PFSK-1 (cell line): ENCODE data around the gene ACAD11.

Source experiments
- POLR2AphosphoS5 ChIP-seq: IDR thresholded peaks from 2 replicates; pipeline ENCODE4 v1.6.1; 2012; ENCODE audit warnings: low read depth, mild to moderate bottlenecking, control low read depth, low read length, moderate library complexity
- SIN3A ChIP-seq: IDR thresholded peaks from 2 replicates; pipeline ENCODE4 v1.6.1; 2012; ENCODE audit warnings: mild to moderate bottlenecking, low read length, moderate library complexity, borderline replicate concordance; ENCODE audit not compliant: insufficient read depth
- TAF1 ChIP-seq: IDR thresholded peaks from 2 replicates; pipeline ENCODE4 v1.6.1; 2012; ENCODE audit warnings: low read length, control low read depth, borderline replicate concordance; ENCODE audit not compliant: insufficient read depth

- TF ChIP-seq POLR2AphosphoS5, result no peak
- no peak for TF ChIP-seq TAF1
- TF ChIP-seq SIN3A, result no peak
These were observed 98.6 kb downstream of the ACAD11 start for GRCh38 chr3:132561003-132561402.
